Prostate gland (tissue), 2 donors: ENCODE results near the gene AFF3.

Source experiments
- POLR2A ChIP-seq: fragments of 450-650 bp; IDR thresholded peaks from one replicate; pipeline ENCODE4 v1.6.1; 2016; ENCODE audit warnings: antibody characterized with exemption, mild to moderate bottlenecking
- POLR2AphosphoS5 ChIP-seq: sonication (generic); formaldehyde crosslinking; IDR thresholded peaks from one replicate; pipeline ENCODE4 v1.6.1; 2017; ENCODE audit warnings: antibody characterized with exemption
- TF ChIP-seq, protein P1 (sequence below), 4 experiments: fragments of 200-600 bp in 2 of 4; fragments of 450-650 bp in 2 of 4; sonication (generic) in 2 of 4; IDR thresholded peaks; 1 replicate in 3 of 4; 2 replicates in 1 of 4; pipeline ENCODE4 v1.5.1; 2016 to 2019; ENCODE audit warnings: antibody characterized with exemption in 4 of 4, mild to moderate bottlenecking in 2 of 4, moderate library complexity in 2 of 4

GRCh38 chr2:99672766-99673350 is 469.5 kb downstream of the AFF3 start:
- TF ChIP-seq, protein P1, sequence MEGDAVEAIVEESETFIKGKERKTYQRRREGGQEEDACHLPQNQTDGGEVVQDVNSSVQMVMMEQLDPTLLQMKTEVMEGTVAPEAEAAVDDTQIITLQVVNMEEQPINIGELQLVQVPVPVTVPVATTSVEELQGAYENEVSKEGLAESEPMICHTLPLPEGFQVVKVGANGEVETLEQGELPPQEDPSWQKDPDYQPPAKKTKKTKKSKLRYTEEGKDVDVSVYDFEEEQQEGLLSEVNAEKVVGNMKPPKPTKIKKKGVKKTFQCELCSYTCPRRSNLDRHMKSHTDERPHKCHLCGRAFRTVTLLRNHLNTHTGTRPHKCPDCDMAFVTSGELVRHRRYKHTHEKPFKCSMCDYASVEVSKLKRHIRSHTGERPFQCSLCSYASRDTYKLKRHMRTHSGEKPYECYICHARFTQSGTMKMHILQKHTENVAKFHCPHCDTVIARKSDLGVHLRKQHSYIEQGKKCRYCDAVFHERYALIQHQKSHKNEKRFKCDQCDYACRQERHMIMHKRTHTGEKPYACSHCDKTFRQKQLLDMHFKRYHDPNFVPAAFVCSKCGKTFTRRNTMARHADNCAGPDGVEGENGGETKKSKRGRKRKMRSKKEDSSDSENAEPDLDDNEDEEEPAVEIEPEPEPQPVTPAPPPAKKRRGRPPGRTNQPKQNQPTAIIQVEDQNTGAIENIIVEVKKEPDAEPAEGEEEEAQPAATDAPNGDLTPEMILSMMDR (IDR thresholded peaks at IDR 0.05), result no peak
- TF ChIP-seq POLR2A, result no peak
- TF ChIP-seq POLR2AphosphoS5, result no peak
